Neural cell (in vitro differentiated cells): Measurements from ENCODE around the gene COL8A1. TPM values are rescaled to one million over a fixed set of nuclear protein-coding genes. Genes with fewer than 3 reads are reported as not detected.

Experiments used
- H2AFZ ChIP-seq: fragments of 200-600, 300-800 bp; sonication (generic), shearing (Covaris generic); 2 replicates; pipeline ENCODE4 v1.6.0; 2014; ENCODE audit warnings: low read depth, mild to moderate bottlenecking, antibody characterized with exemption, low read length, moderate library complexity
- H3F3A ChIP-seq: fragments of 200-600 bp; shearing (Covaris generic); 2 replicates; pipeline ENCODE4 v1.6.1; 2016; ENCODE audit warnings: mild to moderate bottlenecking, moderate library complexity, mixed read lengths, antibody characterized with exemption, low read length; ENCODE audit not compliant: insufficient read depth, poor library complexity, severe bottlenecking
- H3K27ac ChIP-seq: fragments of 200-600, 300-800 bp; sonication (generic), shearing (Covaris generic); 2 replicates; pipeline ENCODE4 v1.5.1; 2014; ENCODE audit warnings: mild to moderate bottlenecking, low read length, moderate library complexity
- H3K27me3 ChIP-seq: fragments of 300-800, 200-600 bp; sonication (generic), shearing (Covaris generic); 2 replicates; pipeline ENCODE4 v1.6.0; 2014; ENCODE audit warnings: mild to moderate bottlenecking, low read depth, low read length, moderate library complexity; ENCODE audit not compliant: insufficient read depth
- H3K36me3 ChIP-seq: fragments of 300-800, 200-600 bp; sonication (generic), shearing (Covaris generic); 2 replicates; pipeline ENCODE4 v1.5.1; 2014; ENCODE audit warnings: mild to moderate bottlenecking, antibody characterized with exemption, low read length, moderate library complexity; ENCODE audit not compliant: insufficient read depth
- H3K4me2 ChIP-seq: fragments of 300-800, 200-600 bp; sonication (generic), shearing (Covaris generic); 2 replicates; pipeline ENCODE4 v1.6.0; 2014; ENCODE audit warnings: mild to moderate bottlenecking, low read length
- H3K4me3 ChIP-seq: fragments of 300-800, 200-600 bp; sonication (generic), shearing (Covaris generic); 2 replicates; pipeline ENCODE4 v1.5.1; 2014; ENCODE audit warnings: mild to moderate bottlenecking, low read length, moderate library complexity
- H3K79me2 ChIP-seq: fragments of 200-600 bp; shearing (Covaris generic); replicated peaks from 2 replicates; pipeline ENCODE4 v1.6.0; 2014; ENCODE audit warnings: mild to moderate bottlenecking, low read length, moderate library complexity; ENCODE audit not compliant: insufficient read depth
- H3K9ac ChIP-seq: fragments of 300-800, 200-600 bp; sonication (generic), shearing (Covaris generic); 2 replicates; pipeline ENCODE4 v1.6.1; 2016; ENCODE audit warnings: mild to moderate bottlenecking, low read length, mixed read lengths
- H3K9me2 ChIP-seq: fragments of 200-600 bp; shearing (Covaris generic); 2 replicates; pipeline ENCODE4 v1.6.1; 2016; ENCODE audit warnings: mild to moderate bottlenecking, low read length, mixed read lengths; ENCODE audit not compliant: insufficient read depth
- H3K9me3 ChIP-seq: fragments of 200-600, 300-800 bp; sonication (generic), shearing (Covaris generic); 2 replicates; pipeline ENCODE4 v1.6.1; 2016; ENCODE audit warnings: mild to moderate bottlenecking, mixed run types, low read length, moderate library complexity, mixed read lengths
- H4K20me1 ChIP-seq: fragments of 200-600 bp; shearing (Covaris generic); 2 replicates; pipeline ENCODE4 v1.6.1; 2016; ENCODE audit warnings: mild to moderate bottlenecking, mixed run types; ENCODE audit not compliant: insufficient read depth
- CTCF ChIP-seq: fragments of 450-650 bp; IDR thresholded peaks from 2 replicates; pipeline ENCODE4 v1.5.1; 2014; ENCODE audit warnings: antibody characterized with exemption, mild to moderate bottlenecking, moderate library complexity; ENCODE audit not compliant: poor library complexity, severe bottlenecking
- EP300 ChIP-seq: fragments of 450-650 bp; conservative IDR thresholded peaks from 2 replicates; pipeline ENCODE4 v1.6.1; 2014; ENCODE audit warnings: antibody characterized with exemption, mild to moderate bottlenecking, moderate library complexity; ENCODE audit not compliant: poor library complexity, severe bottlenecking
- EZH2 ChIP-seq: fragments of 200-600, 300-800 bp; shearing (Covaris generic), sonication (generic); IDR thresholded peaks from 2 replicates; pipeline ENCODE4 v1.6.1; 2014; ENCODE audit warnings: antibody characterized with exemption, low read length, borderline replicate concordance, mild to moderate bottlenecking; ENCODE audit not compliant: insufficient read depth, poor library complexity, severe bottlenecking
- MXI1 ChIP-seq: fragments of 450-650 bp; conservative IDR thresholded peaks from 2 replicates; pipeline ENCODE4 v1.6.1; 2014; ENCODE audit warnings: antibody characterized with exemption, mild to moderate bottlenecking; ENCODE audit not compliant: poor library complexity, severe bottlenecking
- POLR2AphosphoS5 ChIP-seq: IDR thresholded peaks from 2 replicates; pipeline ENCODE4 v1.6.1; 2012
- RAD21 ChIP-seq: fragments of 450-650 bp; conservative IDR thresholded peaks from 2 replicates; pipeline ENCODE4 v1.6.1; 2014; ENCODE audit warnings: antibody characterized with exemption, mild to moderate bottlenecking, moderate library complexity
- REST ChIP-seq: IDR thresholded peaks from 2 replicates; pipeline ENCODE4 v1.6.1; 2012; ENCODE audit warnings: borderline replicate concordance
- SMC3 ChIP-seq: fragments of 450-650 bp; conservative IDR thresholded peaks from 2 replicates; pipeline ENCODE4 v1.6.1; 2014; ENCODE audit warnings: antibody characterized with exemption, mild to moderate bottlenecking, moderate library complexity; ENCODE audit not compliant: poor library complexity
- TAF1 ChIP-seq: IDR thresholded peaks from 2 replicates; pipeline ENCODE4 v1.6.1; 2012; ENCODE audit warnings: low read depth
- polyA plus RNA-seq: library from polyadenylated mRNA; depleted of rRNA; stranded (reverse); fragments of >200 nt; gene quantifications from 2 replicates; pipeline ENCODE4 v1.2.3, GENCODE V29; 2014

COL8A1 gene
- polyA plus RNA-seq, 1 donor from 2014 or later, result 0.04 TPM

DNA sequence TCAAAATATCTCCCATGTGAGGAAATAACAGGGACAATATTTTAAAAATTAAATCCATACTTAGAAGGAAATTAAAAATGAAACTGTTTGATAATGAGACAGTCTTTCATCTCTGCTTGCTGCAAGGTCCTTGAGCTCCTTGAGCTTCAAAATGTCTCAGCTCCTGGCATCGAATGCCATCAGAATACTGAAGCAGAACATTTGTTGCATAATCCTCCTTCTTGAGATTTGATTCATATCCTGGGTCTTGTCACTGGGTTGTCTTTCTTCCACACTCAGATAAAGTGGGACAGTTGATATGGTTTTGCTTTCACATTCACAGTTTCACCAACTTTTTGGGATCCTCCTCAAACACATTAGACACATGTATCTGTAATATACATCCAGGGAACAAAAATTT is 27.8 kb downstream of the COL8A1 start:
- TF ChIP-seq REST, result no peak
- H2AFZ ChIP-seq, result no peak overlapping the region
- H3K79me2 ChIP-seq, result no peaks in the 10 kb centered on the region
- no peak overlapping the region for H3K9ac ChIP-seq
- no peaks in the 10 kb centered on the region for H3K9me3 ChIP-seq
- no peaks in the 10 kb centered on the region for H4K20me1 ChIP-seq
- H3K9me2 ChIP-seq, result no peaks in the 10 kb centered on the region
- H3K27me3 ChIP-seq, result no peaks in the 10 kb centered on the region
- no peak overlapping the region for H3K4me2 ChIP-seq
- no peak overlapping the region for H3K4me3 ChIP-seq
- H3K27ac ChIP-seq, result no peak overlapping the region
- H3K36me3 ChIP-seq, result no peaks in the 10 kb centered on the region
- no peaks in the 10 kb centered on the region for H3F3A ChIP-seq

- Histone ChIP-seq H3K9me2 (no peaks in the 10 kb centered on the region), H3K9ac (no peak overlapping the region), H3K27me3 (no peaks in the 10 kb centered on the region), H3K79me2 (no peaks in the 10 kb centered on the region), H4K20me1 (no peaks in the 10 kb centered on the region), H3K9me3 (no peaks in the 10 kb centered on the region), H3K4me3 (no peak overlapping the region), H3F3A (no peaks in the 10 kb centered on the region), H3K36me3 (no peaks in the 10 kb centered on the region), H3K27ac (no peak overlapping the region), H3K4me2 (no peak overlapping the region), H2AFZ (no peak overlapping the region)
- no peak for TF ChIP-seq REST
- TF ChIP-seq EZH2, result no peak
- TF ChIP-seq CTCF, result no peak
- no peak for TF ChIP-seq MXI1
- no peak for TF ChIP-seq RAD21
- TF ChIP-seq POLR2AphosphoS5, result no peak
- no peak for TF ChIP-seq SMC3
- no peak for TF ChIP-seq TAF1
- no peak for TF ChIP-seq EP300
These were observed 29.6 kb downstream of the COL8A1 start for GRCh38 chr3:99668044-99668443.
